HCT116 (cell line): ENCODE results near the gene VPS33B. TPM values are rescaled to one million over a fixed set of nuclear protein-coding genes. Genes with fewer than 3 reads are reported as not detected.

Experiments used
- ATAC-seq: fragments of 200-7000 bp; cut with Tn5 transposase; 2 replicates; pipeline ENCODE4 v1.9.1; 2020; ENCODE audit warnings: mild to moderate bottlenecking, moderate library complexity
- BruUV-seq: library from RNA; stranded (reverse); fragments of 400-500 nt; replicated peaks from 2 replicates; lab custom pipeline; 2021; lab: Mats Ljungman, UMichigan
- CTCF ChIA-PET: fragments of 300-600 bp; sonication (Branson Sonifier 250); formaldehyde crosslinking; loops from one replicate; lab custom pipeline; 2021; ENCODE audit warnings: antibody characterized with exemption; lab: Charles Lee
- POLR2A ChIA-PET: fragments of 300-600, 350-600 bp; sonication (Branson Sonifier 250); formaldehyde crosslinking; loops from one replicate; lab custom pipeline; 2021; ENCODE audit warnings: antibody characterized with exemption; lab: Charles Lee
- RAD21 ChIA-PET, 2 experiments: fragments of 300-600 bp; sonication (Branson Sonifier 250); formaldehyde crosslinking; loops; one replicate each; lab custom pipeline; 2023; ENCODE audit warnings: low total read pairs in 2 of 2; ENCODE audit not compliant: uncharacterized antibody in 2 of 2, unreplicated experiment in 2 of 2, low non-redundant PET in 1 of 2; lab: Charles Lee
- DNase-seq: peaks from one replicate; pipeline ENCODE4 v3.0.0-alpha.2; 2010; ENCODE audit warnings: low read depth, low spot score
- H2AFZ ChIP-seq: fragments of 200-600 bp; shearing (Covaris generic), sonication (generic); 2 replicates; pipeline ENCODE4 v1.6.1; 2017; ENCODE audit warnings: low read depth, mixed run types, mixed read lengths, antibody characterized with exemption, low read length; ENCODE audit not compliant: poor library complexity, severe bottlenecking
- H3K27ac ChIP-seq: 2 replicates; pipeline ENCODE4 v1.5.1; 2012; ENCODE audit warnings: low read depth, low read length
- H3K27me3 ChIP-seq: fragments of 200-600 bp; sonication (generic); 2 replicates; pipeline ENCODE4 v1.6.1; 2016; ENCODE audit warnings: mixed run types, low read length, mixed read lengths; ENCODE audit not compliant: insufficient read depth
- H3K36me3 ChIP-seq, 2 experiments: fragments of 200-500 bp in 1 of 2; fragments of 200-600 bp in 1 of 2; sonication (Bioruptor generic) in 1 of 2; sonication (generic) in 1 of 2; 2 replicates each; pipeline versions ENCODE4 v1.5.1 to v1.6.1; 2014 to 2016; ENCODE audit warnings: low read length in 2 of 2, inconsistent platforms in 1 of 2, mixed read lengths in 1 of 2, mixed run types in 1 of 2; ENCODE audit not compliant: insufficient read depth in 2 of 2, control insufficient read depth in 1 of 2
- H3K4me1 ChIP-seq, 2 experiments: fragments of 200-600 bp in 1 of 2; sonication (generic) in 1 of 2; 2 replicates each; pipeline versions ENCODE4 v1.5.1 to v1.6.1; 2012 to 2017; ENCODE audit warnings: low read length in 2 of 2, inconsistent platforms in 1 of 2, mild to moderate bottlenecking in 1 of 2, mixed read lengths in 1 of 2, mixed run types in 1 of 2, moderate library complexity in 1 of 2; ENCODE audit not compliant: insufficient read depth in 2 of 2, control insufficient read depth in 1 of 2
- H3K4me2 ChIP-seq: fragments of 200-600 bp; sonication (generic); 2 replicates; pipeline ENCODE4 v1.6.1; 2017; ENCODE audit warnings: mixed run types, low read length, mixed read lengths
- H3K4me3 ChIP-seq, 2 experiments: fragments of 200-600 bp in 1 of 2; sonication (generic) in 1 of 2; replicated peaks in 1 of 2; 2 replicates each; pipeline ENCODE4 v1.5.1; 2011 to 2016; ENCODE audit warnings: low read length in 2 of 2, control low read depth in 1 of 2, low read depth in 1 of 2, mild to moderate bottlenecking in 1 of 2, mixed read lengths in 1 of 2, mixed run types in 1 of 2
- H3K79me2 ChIP-seq: fragments of 200-600 bp; sonication (generic); 2 replicates; pipeline ENCODE4 v1.6.1; 2017; ENCODE audit warnings: mild to moderate bottlenecking, mixed run types, low read length, moderate library complexity, mixed read lengths; ENCODE audit not compliant: insufficient read depth
- H3K9ac ChIP-seq: fragments of 200-600 bp; sonication (generic); 2 replicates; pipeline ENCODE4 v1.6.1; 2016; ENCODE audit warnings: low read length, mixed read lengths
- H3K9me2 ChIP-seq: fragments of 200-600 bp; sonication (generic), shearing (Covaris generic); 2 replicates; pipeline ENCODE4 v1.6.1; 2017; ENCODE audit warnings: mixed run types, mild to moderate bottlenecking, moderate library complexity; ENCODE audit not compliant: insufficient read depth
- H3K9me3 ChIP-seq, 2 experiments: fragments of 200-500 bp in 1 of 2; fragments of 200-600 bp in 1 of 2; sonication (Bioruptor generic) in 1 of 2; sonication (generic) in 1 of 2; 2 replicates each; pipeline ENCODE4 v1.6.1; 2014 to 2017; ENCODE audit warnings: low read length in 2 of 2, mixed read lengths in 2 of 2, inconsistent platforms in 1 of 2, low read depth in 1 of 2, mild to moderate bottlenecking in 1 of 2, mixed run types in 1 of 2, moderate library complexity in 1 of 2; ENCODE audit not compliant: control insufficient read depth in 1 of 2, insufficient read depth in 1 of 2
- H4K20me1 ChIP-seq: fragments of 200-600 bp; sonication (generic), shearing (Covaris generic); 2 replicates; pipeline ENCODE4 v1.6.1; 2017; ENCODE audit warnings: mixed run types, mild to moderate bottlenecking, moderate library complexity; ENCODE audit not compliant: insufficient read depth
- CEBPB ChIP-seq: IDR thresholded peaks from 2 replicates; pipeline ENCODE4 v1.6.1; 2012; ENCODE audit warnings: low read depth
- POLR2A ChIP-seq: IDR thresholded peaks from 2 replicates; pipeline ENCODE4 v1.7.0; 2011; ENCODE audit warnings: borderline replicate concordance; ENCODE audit not compliant: insufficient read depth, insufficient read length; ENCODE audit errors: extremely low read depth
- RAD21 ChIP-seq: IDR thresholded peaks from 2 replicates; pipeline ENCODE4 v1.6.1; 2012; ENCODE audit warnings: low read depth, mild to moderate bottlenecking
- SIN3A ChIP-seq: IDR thresholded peaks from 2 replicates; pipeline ENCODE4 v1.6.1; 2012; ENCODE audit warnings: low read depth
- TCF7L2 ChIP-seq: IDR thresholded peaks from 2 replicates; pipeline ENCODE4 v1.7.0; 2011; ENCODE audit warnings: borderline replicate concordance, inconsistent platforms; ENCODE audit not compliant: insufficient read depth, insufficient read length; ENCODE audit errors: extremely low read depth
- ZNF274 ChIP-seq: fragments of 200-500 bp; sonication (Bioruptor generic); IDR thresholded peaks from 2 replicates; pipeline ENCODE4 v1.6.1; 2014; ENCODE audit warnings: mild to moderate bottlenecking, low read depth, low read length, inconsistent platforms
- intact Hi-C: fragments of 100-400 bp; cut with micrococcal nuclease; formaldehyde crosslinking; loops from 2 replicates; pipeline ENCODE4 v1.10.0; 2022
- total RNA-seq: library from RNA; stranded (reverse); gene quantifications from one replicate; pipeline ENCODE4 v1.2.1, GENCODE V29; 2021; ENCODE audit not compliant: unreplicated experiment
- TF ChIP-seq, protein P1 (sequence below), 3 experiments: fragments of 200-600 bp in 1 of 3; sonication (generic) in 1 of 3; IDR thresholded peaks in 2 of 3; conservative IDR thresholded peaks in 1 of 3; 2 replicates each; pipeline ENCODE4 v1.5.1; 2012 to 2017; ENCODE audit warnings: low read depth in 2 of 3, low read length in 2 of 3, antibody characterized with exemption in 1 of 3, borderline replicate concordance in 1 of 3, control low read depth in 1 of 3, mild to moderate bottlenecking in 1 of 3, mixed read lengths in 1 of 3, mixed run types in 1 of 3, moderate library complexity in 1 of 3; ENCODE audit not compliant: insufficient read depth in 1 of 3

VPS33B gene
- total RNA-seq, 1 experiment from 2014 or later, result 23.1 TPM

DNA sequence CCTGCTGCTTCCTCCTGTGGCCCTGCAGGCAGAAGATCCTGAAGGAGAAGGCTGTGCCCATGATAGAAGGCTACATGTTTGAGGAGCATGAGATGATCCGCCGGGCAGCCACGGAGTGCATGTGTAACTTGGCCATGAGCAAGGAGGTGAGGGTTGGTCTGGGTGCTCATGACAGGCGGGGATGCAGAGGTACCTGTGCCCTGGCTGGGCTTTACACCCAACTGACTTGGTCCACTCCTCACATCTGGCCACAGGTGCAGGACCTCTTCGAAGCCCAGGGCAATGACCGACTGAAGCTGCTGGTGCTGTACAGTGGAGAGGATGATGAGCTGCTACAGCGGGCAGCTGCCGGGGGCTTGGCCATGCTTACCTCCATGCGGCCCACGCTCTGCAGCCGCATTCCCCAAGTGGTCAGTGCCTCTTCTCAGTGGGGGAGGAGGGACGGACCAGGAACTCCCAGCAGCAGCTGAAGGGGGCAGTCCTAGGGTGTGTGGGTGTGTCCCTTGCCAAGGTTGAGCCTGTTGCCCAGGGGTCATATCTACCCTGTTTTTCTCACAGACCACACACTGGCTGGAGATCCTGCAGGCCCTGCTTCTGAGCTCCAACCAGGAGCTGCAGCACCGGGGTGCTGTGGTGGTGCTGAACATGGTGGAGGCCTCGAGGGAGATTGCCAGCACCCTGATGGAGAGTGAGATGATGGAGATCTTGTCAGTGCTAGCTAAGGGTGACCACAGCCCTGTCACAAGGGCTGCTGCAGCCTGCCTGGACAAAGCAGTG lies 69.3 kb downstream of the VPS33B start:
- ChIA-PET RAD21 (interaction anchor here in 1 of 2 experiments (1.6 kb wide), 1 partner anchor 18 kb away, joined by 10 read pairs; the partner anchor contains the start of gene UNC45A), POLR2A (interaction anchor here (2.3 kb wide), 1 partner anchor 18 kb away, joined by 21 read pairs; the partner anchor contains the start of gene UNC45A), CTCF (interaction anchor here (4.0 kb wide), 1 partner anchor 20 kb away, joined by 35 read pairs; the partner anchor contains the start of genes HDDC3 and UNC45A)
- no peak for ATAC-seq
- Histone ChIP-seq H3K9ac (no peak overlapping the region), H3K4me3 (no peak overlapping the region), H3K36me3 (peaks cover 12 to 23% of the 10 kb centered on the region in 2 experiments; a peak in 3 of 4 replicates), H3K79me2 (peaks cover 21% of the 10 kb centered on the region), H3K9me3 (no peaks in the 10 kb centered on the region), H2AFZ (no peak overlapping the region), H4K20me1 (no peaks in the 10 kb centered on the region), H3K27me3 (no peaks in the 10 kb centered on the region), H3K4me2 (no peak overlapping the region), H3K9me2 (no peaks in the 10 kb centered on the region), H3K27ac (no peak overlapping the region), H3K4me1 (peaks cover 11 to 31% of the 10 kb centered on the region in 2 experiments)
- intact Hi-C loops, result no loop called here
- BruUV-seq, result no TSS peak
- TF ChIP-seq ZNF274 (no peak), RAD21 (no peak), CEBPB (no peak), POLR2A (no peak), SIN3A (no peak), TCF7L2 (no peak)
- DNase-seq, result no peak

GRCh38 chr15:90950676-90951075 lies 71.7 kb downstream of the VPS33B start:
- no peak for ATAC-seq
- Histone ChIP-seq H3K9me3 (no peaks in the 10 kb centered on the region), H3K9ac (no peak overlapping the region), H3K9me2 (no peaks in the 10 kb centered on the region), H3K27ac (no peak overlapping the region), H4K20me1 (no peaks in the 10 kb centered on the region), H3K4me3 (no peak overlapping the region), H3K79me2 (peaks cover 5% of the 10 kb centered on the region), H3K4me2 (no peak overlapping the region), H3K36me3 (peaks cover 22 to 39% of the 10 kb centered on the region in 2 experiments), H3K4me1 (peaks cover 5 to 24% of the 10 kb centered on the region in 2 experiments; a peak in 3 of 4 replicates), H3K27me3 (no peaks in the 10 kb centered on the region), H2AFZ (no peak overlapping the region)
- CTCF ChIA-PET, result no interaction called here
- TF ChIP-seq, protein P1, sequence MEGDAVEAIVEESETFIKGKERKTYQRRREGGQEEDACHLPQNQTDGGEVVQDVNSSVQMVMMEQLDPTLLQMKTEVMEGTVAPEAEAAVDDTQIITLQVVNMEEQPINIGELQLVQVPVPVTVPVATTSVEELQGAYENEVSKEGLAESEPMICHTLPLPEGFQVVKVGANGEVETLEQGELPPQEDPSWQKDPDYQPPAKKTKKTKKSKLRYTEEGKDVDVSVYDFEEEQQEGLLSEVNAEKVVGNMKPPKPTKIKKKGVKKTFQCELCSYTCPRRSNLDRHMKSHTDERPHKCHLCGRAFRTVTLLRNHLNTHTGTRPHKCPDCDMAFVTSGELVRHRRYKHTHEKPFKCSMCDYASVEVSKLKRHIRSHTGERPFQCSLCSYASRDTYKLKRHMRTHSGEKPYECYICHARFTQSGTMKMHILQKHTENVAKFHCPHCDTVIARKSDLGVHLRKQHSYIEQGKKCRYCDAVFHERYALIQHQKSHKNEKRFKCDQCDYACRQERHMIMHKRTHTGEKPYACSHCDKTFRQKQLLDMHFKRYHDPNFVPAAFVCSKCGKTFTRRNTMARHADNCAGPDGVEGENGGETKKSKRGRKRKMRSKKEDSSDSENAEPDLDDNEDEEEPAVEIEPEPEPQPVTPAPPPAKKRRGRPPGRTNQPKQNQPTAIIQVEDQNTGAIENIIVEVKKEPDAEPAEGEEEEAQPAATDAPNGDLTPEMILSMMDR (IDR thresholded peaks at IDR 0.05 in 2 of 3, conservative IDR thresholded peaks at IDR 0.05 in 1 of 3; ENCODE audit: borderline replicate concordance in 1 of 3, insufficient read depth in 1 of 3, low read depth in 2 of 3, low read length in 2 of 3), result no peak
- POLR2A ChIA-PET, result no interaction called here
- RAD21 ChIA-PET, result no interaction called here
- no peak for DNase-seq
- no TSS peak for BruUV-seq
- intact Hi-C loops, result no loop called here
